IMR-90 (cell line): ENCODE results near the gene ROBO1. TPM values are rescaled to one million over a fixed set of nuclear protein-coding genes. Genes with fewer than 3 reads are reported as not detected.

Experiments
- ATAC-seq: fragments of 200-7000 bp; cut with Tn5 transposase; 2 replicates; pipeline ENCODE4 v1.9.1; 2020; ENCODE audit warnings: low read depth, mild to moderate bottlenecking, moderate library complexity
- BruUV-seq: library from RNA; stranded (reverse); fragments of 400-500 nt; replicated peaks from 2 replicates; lab custom pipeline; 2021; lab: Mats Ljungman, UMichigan
- CTCF ChIA-PET: fragments of 300-600 bp; formaldehyde crosslinking; extraction: SDS; loops from one replicate; lab custom pipeline; 2021; ENCODE audit warnings: antibody characterized with exemption; lab: Yijun Ruan, JAX
- POLR2A ChIA-PET: fragments of 300-600 bp; sonication (Branson Sonifier 250); formaldehyde crosslinking; loops from one replicate; lab custom pipeline; 2022; ENCODE audit warnings: antibody characterized with exemption; ENCODE audit not compliant: unreplicated experiment; lab: Charles Lee
- DNase-seq: peaks from one replicate; pipeline ENCODE4 v3.0.0; 2013
- H2AFZ ChIP-seq: replicated peaks from 2 replicates; pipeline ENCODE3; 2013; ENCODE audit warnings: low read length, mild to moderate bottlenecking; ENCODE audit not compliant: poor library complexity
- H2AK5ac ChIP-seq: 2 replicates; pipeline ENCODE4 v1.6.1; 2013; ENCODE audit warnings: low read depth, low read length, inconsistent platforms
- H2AK9ac ChIP-seq: replicated peaks from 2 replicates; pipeline ENCODE3; 2013; ENCODE audit warnings: mild to moderate bottlenecking, low read depth, low read length, moderate library complexity; ENCODE audit not compliant: poor library complexity
- H2BK120ac ChIP-seq: 2 replicates; pipeline ENCODE4 v1.6.1; 2013; ENCODE audit warnings: low read depth, low read length, inconsistent platforms
- H2BK15ac ChIP-seq: 3 replicates; pipeline ENCODE4 v1.6.1; 2013; ENCODE audit warnings: low read depth, low read length, inconsistent platforms
- H2BK20ac ChIP-seq: 2 replicates; pipeline ENCODE4 v1.6.1; 2013; ENCODE audit warnings: low read depth, mild to moderate bottlenecking, inconsistent platforms, low read length, moderate library complexity
- H2BK5ac ChIP-seq: 2 replicates; pipeline ENCODE4 v1.6.1; 2013; ENCODE audit warnings: mild to moderate bottlenecking, low read depth, low read length, inconsistent platforms; ENCODE audit not compliant: poor library complexity, severe bottlenecking
- H3K14ac ChIP-seq: replicated peaks from 2 replicates; pipeline ENCODE4 v1.6.1; 2013; ENCODE audit warnings: low read depth, low read length, inconsistent platforms
- H3K18ac ChIP-seq: 2 replicates; pipeline ENCODE4 v1.6.1; 2013; ENCODE audit warnings: low read depth, low read length, control low read depth
- H3K23ac ChIP-seq: 2 replicates; pipeline ENCODE4 v1.6.1; 2013; ENCODE audit warnings: low read depth, low read length, inconsistent platforms
- H3K27ac ChIP-seq: 2 replicates; pipeline ENCODE4 v1.5.1; 2013; ENCODE audit warnings: mild to moderate bottlenecking, control low read depth, low read length; ENCODE audit not compliant: insufficient read depth
- H3K27me3 ChIP-seq: 2 replicates; pipeline ENCODE4 v1.6.1; 2013; ENCODE audit warnings: low read length; ENCODE audit not compliant: control insufficient read depth, insufficient read depth
- H3K36me3 ChIP-seq: 2 replicates; pipeline ENCODE4 v1.6.1; 2013; ENCODE audit warnings: low read length, mixed read lengths; ENCODE audit not compliant: control insufficient read depth, insufficient read depth
- H3K4ac ChIP-seq: 2 replicates; pipeline ENCODE4 v1.6.1; 2013; ENCODE audit warnings: low read depth, low read length, inconsistent platforms
- H3K4me1 ChIP-seq: 2 replicates; pipeline ENCODE4 v1.6.1; 2013; ENCODE audit warnings: low read length, mixed read lengths; ENCODE audit not compliant: control insufficient read depth, insufficient read depth
- H3K4me2 ChIP-seq: 2 replicates; pipeline ENCODE4 v1.6.1; 2013; ENCODE audit warnings: low read depth, mild to moderate bottlenecking, control low read depth, low read length, moderate library complexity
- H3K4me3 ChIP-seq: 2 replicates; pipeline ENCODE4 v1.5.1; 2013; ENCODE audit warnings: low read depth, mild to moderate bottlenecking, control low read depth, low read length, moderate library complexity; ENCODE audit not compliant: insufficient read depth
- H3K56ac ChIP-seq: 2 replicates; pipeline ENCODE4 v1.6.1; 2013; ENCODE audit warnings: low read length, inconsistent platforms; ENCODE audit not compliant: insufficient read depth; ENCODE audit errors: extremely low read depth
- H3K79me1 ChIP-seq, 2 experiments: 2 replicates each; pipeline ENCODE4 v1.6.1; 2013; ENCODE audit warnings: low read length in 2 of 2, inconsistent platforms in 1 of 2, low read depth in 1 of 2
- H3K9ac ChIP-seq: 2 replicates; pipeline ENCODE4 v1.6.1; 2013; ENCODE audit warnings: low read depth, low read length, control low read depth
- H3K9me1 ChIP-seq: 2 replicates; pipeline ENCODE4 v1.6.1; 2013; ENCODE audit warnings: low read length, inconsistent platforms; ENCODE audit not compliant: insufficient read depth
- H3K9me3 ChIP-seq: 2 replicates; pipeline ENCODE4 v1.6.1; 2013; ENCODE audit warnings: low read length; ENCODE audit not compliant: control insufficient read depth, insufficient read depth
- H4K20me1 ChIP-seq: 2 replicates; pipeline ENCODE4 v1.6.1; 2013; ENCODE audit warnings: low read length, inconsistent platforms; ENCODE audit not compliant: insufficient read depth
- H4K5ac ChIP-seq: 2 replicates; pipeline ENCODE4 v1.6.1; 2013; ENCODE audit warnings: mild to moderate bottlenecking, low read depth, low read length, control low read depth
- H4K8ac ChIP-seq, 2 experiments: 2 replicates each; pipeline ENCODE4 v1.6.1; 2013; ENCODE audit warnings: low read depth in 2 of 2, low read length in 2 of 2, control low read depth in 1 of 2, inconsistent platforms in 1 of 2
- H4K91ac ChIP-seq: 2 replicates; pipeline ENCODE4 v1.6.1; 2013; ENCODE audit warnings: low read depth, low read length, inconsistent platforms; ENCODE audit not compliant: insufficient read depth
- CEBPB ChIP-seq: IDR thresholded peaks from 2 replicates; pipeline ENCODE4 v1.6.1; 2012; ENCODE audit warnings: low read depth, low read length, improper control_type of control experiment
- RFX5 ChIP-seq: IDR thresholded peaks from 2 replicates; pipeline ENCODE4 v1.8.0; 2012; ENCODE audit warnings: low read depth, mild to moderate bottlenecking, low read length, moderate library complexity
- WGBS, 2 experiments: methylation state at CpG; one replicate each; pipeline versions ENCODE4 v1.1.5 to v1.1.7; 2013; ENCODE audit warnings: missing lambda C conversion rate in 2 of 2; ENCODE audit not compliant: insufficient read length in 1 of 2; ENCODE audit errors: extremely low coverage in 2 of 2; 5-methylcytosine and 5-hydroxymethylcytosine counted together
- dilution Hi-C: fragments of 300-500 bp; cut with HindIII; formaldehyde crosslinking; loops from one replicate; pipeline ENCODE4 v1.14.3; 2018; ENCODE audit warnings: low sequenced_read_pairs; ENCODE audit not compliant: unreplicated experiment
- in situ Hi-C: fragments of 300-500 bp; cut with MboI; formaldehyde crosslinking; loops from 3 replicates; pipeline ENCODE4 v1.14.3; 2019; ENCODE audit warnings: low sequenced_read_pairs, inconsistent platforms, mixed read lengths
- intact Hi-C: fragments of 100-400 bp; cut with micrococcal nuclease; formaldehyde crosslinking; loops from 2 replicates; pipeline ENCODE4 v1.10.0; 2022
- polyA plus RNA-seq, 3 experiments: library from polyadenylated mRNA; depleted of rRNA; stranded (reverse); fragments of >200 nt; gene quantifications; 2 replicates each; pipeline ENCODE4 v1.2.3, GENCODE V29; 2012; ENCODE audit warnings: low replicate concordance in 1 of 3
- total RNA-seq: library from RNA; depleted of rRNA; stranded (reverse); fragments of >200 nt; gene quantifications from 2 replicates; pipeline ENCODE4 v1.2.3, GENCODE V29; 2012
- TF ChIP-seq, protein P1 (sequence below): conservative IDR thresholded peaks from 2 replicates; pipeline ENCODE4 v1.5.1; 2012; ENCODE audit warnings: mild to moderate bottlenecking, low read depth, low read length, improper control_type of control experiment

Gene ROBO1
- total and polyA plus RNA-seq, 2 of the 4 experiments (the other 2 are of a cell fraction) = 24.1 to 53.9 TPM

DNA sequence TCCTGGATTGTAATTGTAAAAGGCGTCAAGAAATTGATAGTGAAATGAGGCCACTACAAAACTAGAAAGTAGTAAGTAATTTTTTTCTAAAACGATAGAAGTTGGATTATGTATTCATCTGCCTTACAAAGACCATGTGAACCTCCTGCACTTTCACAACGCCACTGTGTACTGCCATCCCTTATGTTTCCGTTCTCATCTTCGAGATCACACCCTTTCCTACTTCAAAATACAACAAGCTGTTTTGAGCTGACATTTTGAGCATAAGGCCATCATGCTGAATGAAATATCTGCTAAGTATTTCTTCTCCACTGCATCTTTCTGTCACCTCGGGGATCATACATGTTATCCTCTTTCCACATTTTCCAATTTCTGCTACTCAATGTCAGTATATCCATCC is 885.5 kb downstream of the ROBO1 start:
- WGBS, 2 experiments = 100% methylated on average over 2 of the region's 6 CpGs; no CpG with 5 or more reads in 1 of the 2 experiments
- in situ Hi-C loops (no loop called here), dilution Hi-C loops (no loop called here), intact Hi-C loops (no loop called here)
- CTCF ChIA-PET = interaction anchor here (0.6 to 1.2 kb wide), 2 partner anchors 11 to 69 kb away, joined by 3 to 6 read pairs; no protein-coding TSS in a partner anchor
- no peaks in the 10 kb centered on the region for H3K9me3 ChIP-seq
- no peak overlapping the region for H3K4ac ChIP-seq
- TF ChIP-seq RFX5 (no peak), CEBPB (no peak)
- TF ChIP-seq, protein P1, sequence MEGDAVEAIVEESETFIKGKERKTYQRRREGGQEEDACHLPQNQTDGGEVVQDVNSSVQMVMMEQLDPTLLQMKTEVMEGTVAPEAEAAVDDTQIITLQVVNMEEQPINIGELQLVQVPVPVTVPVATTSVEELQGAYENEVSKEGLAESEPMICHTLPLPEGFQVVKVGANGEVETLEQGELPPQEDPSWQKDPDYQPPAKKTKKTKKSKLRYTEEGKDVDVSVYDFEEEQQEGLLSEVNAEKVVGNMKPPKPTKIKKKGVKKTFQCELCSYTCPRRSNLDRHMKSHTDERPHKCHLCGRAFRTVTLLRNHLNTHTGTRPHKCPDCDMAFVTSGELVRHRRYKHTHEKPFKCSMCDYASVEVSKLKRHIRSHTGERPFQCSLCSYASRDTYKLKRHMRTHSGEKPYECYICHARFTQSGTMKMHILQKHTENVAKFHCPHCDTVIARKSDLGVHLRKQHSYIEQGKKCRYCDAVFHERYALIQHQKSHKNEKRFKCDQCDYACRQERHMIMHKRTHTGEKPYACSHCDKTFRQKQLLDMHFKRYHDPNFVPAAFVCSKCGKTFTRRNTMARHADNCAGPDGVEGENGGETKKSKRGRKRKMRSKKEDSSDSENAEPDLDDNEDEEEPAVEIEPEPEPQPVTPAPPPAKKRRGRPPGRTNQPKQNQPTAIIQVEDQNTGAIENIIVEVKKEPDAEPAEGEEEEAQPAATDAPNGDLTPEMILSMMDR = no peak
- no peak overlapping the region for H2BK15ac ChIP-seq
- H3K4me1 ChIP-seq = peaks cover 7% of the 10 kb centered on the region; the same call in 1 of the 2 replicates
- no peak overlapping the region for H4K91ac ChIP-seq
- no peak overlapping the region for H4K5ac ChIP-seq
- BruUV-seq = no TSS peak
- no peak overlapping the region for H4K8ac ChIP-seq
- no peak overlapping the region for H2AFZ ChIP-seq
- DNase-seq (no peak), ATAC-seq (no peak)
- peaks cover 0 to 8% of the 10 kb centered on the region in 2 experiments; a peak in 1 of 4 replicates for H3K79me1 ChIP-seq
- no peak overlapping the region for H2BK120ac ChIP-seq
- no peak overlapping the region for H3K56ac ChIP-seq
- no peaks in the 10 kb centered on the region for H3K36me3 ChIP-seq
- H3K4me3 ChIP-seq = no peak overlapping the region
- H3K9me1 ChIP-seq = no peaks in the 10 kb centered on the region
- H3K27ac ChIP-seq = no peak overlapping the region
- H2AK5ac ChIP-seq = no peak overlapping the region
- no peak overlapping the region for H3K14ac ChIP-seq
- H2AK9ac ChIP-seq = no peak overlapping the region
- H3K23ac ChIP-seq = no peak overlapping the region
- no peak overlapping the region for H3K18ac ChIP-seq
- H3K27me3 ChIP-seq = no peaks in the 10 kb centered on the region
- no peaks in the 10 kb centered on the region for H4K20me1 ChIP-seq
- H2BK20ac ChIP-seq = no peak overlapping the region
- H2BK5ac ChIP-seq = no peak overlapping the region
- no peak overlapping the region for H3K9ac ChIP-seq
- POLR2A ChIA-PET = no interaction called here
- no peak overlapping the region for H3K4me2 ChIP-seq
